HepG2 (cell line): ENCODE measurements around the gene RERE. TPM values are rescaled to one million over a fixed set of nuclear protein-coding genes. Genes with fewer than 3 reads are reported as not detected.
A peak's percentile ranks its signal among the peaks of the same experiment; 100 is the strongest.

Source experiments
- HNF4A ChIP-seq: sonication (generic); formaldehyde crosslinking; IDR thresholded peaks from 2 replicates; pipeline ENCODE4 v1.4.0; 2020; ENCODE audit warnings: missing genetic modification reagents
- ISL2 ChIP-seq: sonication (generic); formaldehyde crosslinking; IDR thresholded peaks from 2 replicates; pipeline ENCODE4 v1.5.0; 2020; ENCODE audit warnings: missing genetic modification reagents
- KAT8 ChIP-seq: IDR thresholded peaks from 2 replicates; pipeline ENCODE4 v1.6.1; 2016; ENCODE audit warnings: missing genetic modification reagents, missing compliant biosample characterization
- NCOA2 ChIP-seq: sonication (generic); formaldehyde crosslinking; IDR thresholded peaks from 2 replicates; pipeline ENCODE4 v1.8.0; 2022; ENCODE audit warnings: inconsistent platforms
- NCOR1 ChIP-seq: fragments of 200-600 bp; sonication (generic); IDR thresholded peaks from 2 replicates; pipeline ENCODE4 v1.7.0; 2017; ENCODE audit warnings: antibody characterized with exemption, low read length, borderline replicate concordance
- NFIC ChIP-seq: IDR thresholded peaks from 2 replicates; pipeline ENCODE4 v1.6.1; 2012; ENCODE audit warnings: mild to moderate bottlenecking, low read length, inconsistent platforms
- PAXIP1 ChIP-seq: sonication (generic); formaldehyde crosslinking; conservative IDR thresholded peaks from 2 replicates; pipeline ENCODE4 v1.4.0; 2020; ENCODE audit warnings: mild to moderate bottlenecking, missing genetic modification reagents, moderate library complexity
- PPARG ChIP-seq: conservative IDR thresholded peaks from 2 replicates; pipeline ENCODE4 v1.6.1; 2016; ENCODE audit warnings: missing biosample characterization, missing genetic modification reagents
- RXRB ChIP-seq: IDR thresholded peaks from 2 replicates; pipeline ENCODE4 v1.6.1; 2016; ENCODE audit warnings: borderline replicate concordance, missing genetic modification reagents, missing compliant biosample characterization
- SAP130 ChIP-seq: IDR thresholded peaks from 2 replicates; pipeline ENCODE4 v1.6.1; 2016; ENCODE audit warnings: low read depth
- SOX13 ChIP-seq, 3 experiments: fragments of 450-650 bp in 1 of 3; sonication (generic) in 1 of 3; formaldehyde crosslinking in 1 of 3; IDR thresholded peaks in 2 of 3; conservative IDR thresholded peaks in 1 of 3; 2 replicates each; pipeline versions ENCODE4 v1.5.0 to v1.6.1; 2016 to 2020; ENCODE audit warnings: antibody characterized with exemption in 1 of 3, mild to moderate bottlenecking in 1 of 3, missing compliant biosample characterization in 1 of 3, missing genetic modification reagents in 1 of 3, moderate library complexity in 1 of 3
- SOX6 ChIP-seq, 2 experiments: fragments of 450-650 bp in 1 of 2; sonication (generic) in 1 of 2; formaldehyde crosslinking in 1 of 2; IDR thresholded peaks; 2 replicates each; pipeline versions ENCODE4 v1.4.0 to v1.6.1; 2017 to 2020; ENCODE audit warnings: antibody characterized with exemption in 1 of 2, mild to moderate bottlenecking in 1 of 2, missing genetic modification reagents in 1 of 2
- TARDBP ChIP-seq: sonication (generic); formaldehyde crosslinking; IDR thresholded peaks from 2 replicates; pipeline ENCODE4 v1.8.0; 2022; ENCODE audit warnings: mild to moderate bottlenecking, missing genetic modification reagents
- TBX2 ChIP-seq: sonication (generic); formaldehyde crosslinking; IDR thresholded peaks from 2 replicates; pipeline ENCODE4 v1.5.0; 2020; ENCODE audit warnings: missing genetic modification reagents, mild to moderate bottlenecking, borderline replicate concordance
- ZFP36L1 ChIP-seq: sonication (generic); formaldehyde crosslinking; IDR thresholded peaks from 2 replicates; pipeline ENCODE4 v1.8.0; 2022; ENCODE audit warnings: mild to moderate bottlenecking, missing genetic modification reagents, moderate library complexity
- ZNF12 ChIP-seq: sonication (generic); formaldehyde crosslinking; IDR thresholded peaks from 2 replicates; pipeline ENCODE4 v1.5.0; 2020; ENCODE audit warnings: missing genetic modification reagents
- ZNF484 ChIP-seq: sonication (generic); formaldehyde crosslinking; IDR thresholded peaks from 2 replicates; pipeline ENCODE4 v1.5.1; 2020; ENCODE audit warnings: mild to moderate bottlenecking, low read depth, missing genetic modification reagents, borderline replicate concordance
- ZNF644 ChIP-seq: IDR thresholded peaks from 2 replicates; pipeline ENCODE4 v1.6.1; 2016; ENCODE audit warnings: low read depth
- ZNF646 ChIP-seq: sonication (generic); formaldehyde crosslinking; IDR thresholded peaks from 2 replicates; pipeline ENCODE4 v1.9.0; 2021; ENCODE audit warnings: mild to moderate bottlenecking, missing genetic modification reagents
- ZNF772 ChIP-seq: sonication (generic); formaldehyde crosslinking; IDR thresholded peaks from 2 replicates; pipeline ENCODE4 v1.5.0; 2020; ENCODE audit warnings: mild to moderate bottlenecking, missing genetic modification reagents
- polyA plus RNA-seq, 8 experiments: library from polyadenylated mRNA; depleted of rRNA in 3 of 8; stranded (reverse) in 7 of 8; unstranded in 1 of 8; fragments of >200 nt; fragmentation: Illumina TruSeq in 4 of 8; extraction: Trizol in 4 of 8; gene quantifications; 2 replicates each; pipeline versions ENCODE4 v1.2.1 to v1.2.3, GENCODE V29; 2011 to 2016; ENCODE audit warnings: low read depth in 4 of 8, missing spikeins in 1 of 8, mixed read lengths in 1 of 8; ENCODE audit not compliant: insufficient read depth in 1 of 8
- total RNA-seq, 5 experiments: library from RNA; depleted of rRNA; stranded (reverse); fragments of >200 nt; fragmentation: Illumina TruSeq; extraction: Trizol; gene quantifications; 2 replicates each; pipeline ENCODE4 v1.2.3, GENCODE V29; 2016; ENCODE audit warnings: low read depth in 1 of 5

RERE gene
- total and polyA plus RNA-seq, 2 of the 13 experiments (the other 11 are each of a cell fraction or from before 2014, with no cell fraction given) = 18.3 to 21.9 TPM

GRCh38 chr1:8670371-8670818 lies 147.0 kb downstream of the RERE start (continued):
- TF ChIP-seq PAXIP1 (peak; percentile 68), HNF4A (peak; percentile 38; the same call in 1 of the 2 replicates), ZNF484 (CRISPR knock-in tag) (no peak), NCOR1 (0 out of 2 replicates have a peak, but pooled peaks have one; percentile 36), ZNF772 (CRISPR knock-in tag) (peak; percentile 40; the same call in 1 of the 2 replicates), RXRB (peak; percentile 58), NCOA2 (CRISPR knock-in tag) (peak; percentile 51; the same call in 1 of the 2 replicates), PPARG (peak; percentile 90), KAT8 (peak; percentile 7; the same call in 1 of the 2 replicates), TARDBP (CRISPR knock-in tag) (0 out of 2 replicates have a peak, but pooled peaks have one; percentile 36), ISL2 (CRISPR knock-in tag) (peak; percentile 37; the same call in 1 of the 2 replicates), SOX6 (IDR thresholded peaks at IDR 0.05) (no peak), SOX6 (CRISPR knock-in tag; IDR thresholded peaks at IDR 0.05) (peak; percentile 76), SOX13 (IDR thresholded peaks at IDR 0.05) (no peak), SOX13 (CRISPR knock-in tag; conservative IDR thresholded peaks at IDR 0.05 in 1 of 2, IDR thresholded peaks at IDR 0.05 in 1 of 2) (peak in 1 of 2 experiments; percentile 78; a peak in 2 of 4 replicates), TBX2 (CRISPR knock-in tag) (peak; percentile 44; the same call in 1 of the 2 replicates), NFIC (peak; percentile 65; the same call in 1 of the 2 replicates), ZNF644 (CRISPR knock-in tag) (peak; percentile 40; the same call in 1 of the 2 replicates), ZNF646 (CRISPR knock-in tag) (0 out of 2 replicates have a peak, but pooled peaks have one; percentile 39), SAP130 (CRISPR knock-in tag) (peak; percentile 63), ZNF12 (no peak), ZFP36L1 (CRISPR knock-in tag) (no peak)
